H1 (cell line): Measurements from ENCODE around the gene IDUA. TPM values are rescaled to one million over a fixed set of nuclear protein-coding genes. Genes with fewer than 3 reads are reported as not detected.

ENCODE experiments used
- CTCF ChIA-PET: fragments of 300-600 bp; sonication (Branson Sonifier 250); formaldehyde crosslinking; loops from one replicate; lab custom pipeline; 2021; ENCODE audit not compliant: partially characterized antibody; lab: Charles Lee
- POLR2A ChIA-PET: fragments of 300-600 bp; sonication (Branson Sonifier 250); formaldehyde crosslinking; loops from one replicate; lab custom pipeline; 2021; ENCODE audit warnings: inconsistent platforms; ENCODE audit not compliant: partially characterized antibody; lab: Charles Lee
- DNase-seq, 2 experiments: peaks; one replicate each; pipeline versions ENCODE4 v3.0.0 to v3.0.0-alpha.2; 2010 to 2022; ENCODE audit warnings: low spot score in 2 of 2, low read depth in 1 of 2, mixed read lengths in 1 of 2
- FAIRE-seq: peaks from 2 replicates; lab custom pipeline; 2011; peaks lifted over from hg19 to GRCh38; lab: Jason Lieb, UNC
- H2AFZ ChIP-seq: 2 replicates; pipeline ENCODE4 v1.8.1; 2012; ENCODE audit warnings: low read length, inconsistent platforms
- H2AK5ac ChIP-seq: 2 replicates; pipeline ENCODE4 v1.6.1; 2013; ENCODE audit warnings: low read depth, low read length
- H2BK120ac ChIP-seq: replicated peaks from 2 replicates; pipeline ENCODE3; 2013; ENCODE audit warnings: low read depth, low read length, inconsistent platforms
- H2BK12ac ChIP-seq: 2 replicates; pipeline ENCODE4 v1.6.1; 2013; ENCODE audit warnings: low read depth, low read length
- H2BK15ac ChIP-seq: 2 replicates; pipeline ENCODE4 v1.6.1; 2013; ENCODE audit warnings: low read length
- H2BK20ac ChIP-seq: 2 replicates; pipeline ENCODE4 v1.6.1; 2013; ENCODE audit warnings: low read length
- H2BK5ac ChIP-seq: 2 replicates; pipeline ENCODE4 v1.6.1; 2013; ENCODE audit warnings: low read depth, low read length
- H3K14ac ChIP-seq: 2 replicates; pipeline ENCODE4 v1.6.1; 2013; ENCODE audit warnings: inconsistent platforms; ENCODE audit not compliant: insufficient read length
- H3K18ac ChIP-seq: 2 replicates; pipeline ENCODE4 v1.6.1; 2013; ENCODE audit warnings: low read length; ENCODE audit errors: extremely low read depth
- H3K23ac ChIP-seq: 2 replicates; pipeline ENCODE4 v1.6.1; 2013; ENCODE audit warnings: inconsistent platforms; ENCODE audit not compliant: insufficient read length
- H3K23me2 ChIP-seq: 2 replicates; pipeline ENCODE4 v1.6.1; 2013; ENCODE audit warnings: low read depth, low read length
- H3K27ac ChIP-seq: 2 replicates; pipeline ENCODE4 v1.6.1; 2011; ENCODE audit warnings: low read depth, low read length, inconsistent platforms
- H3K27me3 ChIP-seq, 4 experiments: replicated peaks in 1 of 4; 1 replicate in 1 of 4; 2 replicates in 3 of 4; pipeline versions ENCODE4 v1.6.1 to v1.8.1; 2011 to 2013; ENCODE audit warnings: low read length in 3 of 4, mild to moderate bottlenecking in 3 of 4, inconsistent platforms in 2 of 4, mixed read lengths in 2 of 4, moderate library complexity in 1 of 4; ENCODE audit not compliant: control insufficient read depth in 3 of 4, insufficient read depth in 3 of 4; ENCODE audit errors: extremely low read depth in 1 of 4
- H3K36me3 ChIP-seq, 4 experiments: 2 replicates each; pipeline versions ENCODE4 v1.6.1 to v1.8.1; 2011 to 2013; ENCODE audit warnings: mild to moderate bottlenecking in 4 of 4, low read length in 3 of 4, moderate library complexity in 2 of 4, control low read depth in 1 of 4, inconsistent platforms in 1 of 4; ENCODE audit not compliant: insufficient read depth in 4 of 4, control insufficient read depth in 2 of 4
- H3K4ac ChIP-seq: replicated peaks from 2 replicates; pipeline ENCODE3; 2013; ENCODE audit warnings: low read length, low read depth, mixed read lengths, inconsistent platforms; ENCODE audit not compliant: insufficient read length
- H3K4me1 ChIP-seq, 4 experiments: replicated peaks in 1 of 4; 1 replicate in 1 of 4; 2 replicates in 3 of 4; pipeline versions ENCODE4 v1.6.1 to v1.8.1; 2011 to 2013; ENCODE audit warnings: low read length in 3 of 4, inconsistent platforms in 2 of 4, mixed read lengths in 1 of 4; ENCODE audit not compliant: insufficient read depth in 4 of 4, control insufficient read depth in 3 of 4
- H3K4me2 ChIP-seq, 2 experiments: 2 replicates each; pipeline versions ENCODE4 v1.6.1 to v1.8.1; 2011 to 2013; ENCODE audit warnings: low read depth in 2 of 2, low read length in 2 of 2, control low read depth in 1 of 2, inconsistent platforms in 1 of 2, mild to moderate bottlenecking in 1 of 2; ENCODE audit not compliant: insufficient read depth in 1 of 2
- H3K4me3 ChIP-seq, 4 experiments: fragments of 200-600, 300-600 bp in 1 of 4; sonication (generic), shearing (Covaris generic), sonication (Bioruptor Twin) in 1 of 4; 2 replicates each; pipeline versions ENCODE4 v1.5.1 to v1.8.1; 2011 to 2016; ENCODE audit warnings: low read length in 4 of 4, low read depth in 3 of 4, control low read depth in 2 of 4, inconsistent platforms in 2 of 4, mild to moderate bottlenecking in 2 of 4, mixed read lengths in 1 of 4, moderate library complexity in 1 of 4; ENCODE audit not compliant: insufficient read depth in 2 of 4; ENCODE audit errors: extremely low read depth in 1 of 4
- H3K56ac ChIP-seq: replicated peaks from 2 replicates; pipeline ENCODE3; 2013; ENCODE audit warnings: low read depth, mild to moderate bottlenecking, mixed read lengths, low read length, inconsistent platforms; ENCODE audit not compliant: insufficient read length
- H3K79me1 ChIP-seq: 2 replicates; pipeline ENCODE4 v1.6.1; 2013; ENCODE audit warnings: low read depth, low read length, control low read depth
- H3K79me2 ChIP-seq, 2 experiments: 2 replicates each; pipeline versions ENCODE4 v1.6.1 to v1.8.1; 2012 to 2013; ENCODE audit warnings: low read length in 2 of 2, mild to moderate bottlenecking in 2 of 2, inconsistent platforms in 1 of 2; ENCODE audit not compliant: insufficient read depth in 2 of 2, control insufficient read depth in 1 of 2
- H3K9ac ChIP-seq, 4 experiments: replicated peaks in 1 of 4; 1 replicate in 1 of 4; 2 replicates in 3 of 4; pipeline versions ENCODE4 v1.6.1 to v1.8.1; 2011 to 2013; ENCODE audit warnings: low read depth in 3 of 4, low read length in 3 of 4, control low read depth in 2 of 4, mild to moderate bottlenecking in 2 of 4, moderate library complexity in 2 of 4, inconsistent platforms in 1 of 4; ENCODE audit errors: extremely low read depth in 1 of 4
- H3K9me3 ChIP-seq, 2 experiments: 2 replicates each; pipeline versions ENCODE4 v1.6.1 to v1.8.1; 2012 to 2013; ENCODE audit warnings: mild to moderate bottlenecking in 2 of 2, moderate library complexity in 2 of 2, control low read depth in 1 of 2, inconsistent platforms in 1 of 2, low read depth in 1 of 2, low read length in 1 of 2, mixed read lengths in 1 of 2; ENCODE audit not compliant: insufficient read depth in 2 of 2
- H4K20me1 ChIP-seq, 2 experiments: replicated peaks in 1 of 2; 2 replicates each; pipeline versions ENCODE3 to v1.8.1; 2011 to 2013; ENCODE audit warnings: inconsistent platforms in 2 of 2, low read length in 2 of 2, mild to moderate bottlenecking in 1 of 2; ENCODE audit not compliant: insufficient read depth in 2 of 2, control insufficient read depth in 1 of 2
- H4K5ac ChIP-seq: 2 replicates; pipeline ENCODE4 v1.6.1; 2013; ENCODE audit warnings: low read length, low read depth, mixed read lengths, inconsistent platforms; ENCODE audit not compliant: insufficient read length
- H4K8ac ChIP-seq: 2 replicates; pipeline ENCODE4 v1.8.0; 2013; ENCODE audit warnings: mild to moderate bottlenecking, moderate library complexity, low read length, inconsistent platforms; ENCODE audit not compliant: insufficient read depth; ENCODE audit errors: extremely low read depth
- H4K91ac ChIP-seq: replicated peaks from 2 replicates; pipeline ENCODE3; 2013; ENCODE audit warnings: low read length, mixed read lengths, inconsistent platforms; ENCODE audit not compliant: insufficient read length
- WGBS, 2 experiments: shearing (Covaris generic) in 1 of 2; methylation state at CpG; one replicate each; pipeline versions ENCODE4 v1.1.6 to v1.1.7; 2013 to 2015; ENCODE audit warnings: low lambda C conversion rate in 2 of 2, mixed read lengths in 2 of 2, inconsistent platforms in 1 of 2, low coverage in 1 of 2, missing lambda C conversion rate in 1 of 2; ENCODE audit not compliant: insufficient replicate concordance in 2 of 2, insufficient coverage in 1 of 2, insufficient read length in 1 of 2; ENCODE audit errors: extremely low coverage in 1 of 2, missing lambda C conversion rate in 1 of 2; 5-methylcytosine and 5-hydroxymethylcytosine counted together
- polyA plus RNA-seq, 7 experiments: library from polyadenylated mRNA; depleted of rRNA in 3 of 7; stranded (reverse) in 5 of 7; unstranded in 2 of 7; fragments of >200 nt in 5 of 7; fragments of 200-250 nt in 2 of 7; gene quantifications; 1 replicate in 5 of 7; 2 replicates in 1 of 7; 4 replicates in 1 of 7; pipeline versions ENCODE4 v1.2.1 to v1.2.3, GENCODE V29; 2011 to 2013; ENCODE audit warnings: missing spikeins in 2 of 7, mixed read lengths in 2 of 7
- total RNA-seq: library from RNA; stranded (reverse); fragmentation: NEBNext Ultra II Directional; extraction: Animal tissue kit (Norgen Biotek cat#: 25700); gene quantifications from 2 replicates; pipeline ENCODE4 v1.2.1, GENCODE V29; 2021

Gene IDUA
- total and polyA plus RNA-seq, 2 of the 8 experiments (the other 6 are each of a cell fraction or from before 2014, with no cell fraction given) = 2.8 to 4.8 TPM

DNA sequence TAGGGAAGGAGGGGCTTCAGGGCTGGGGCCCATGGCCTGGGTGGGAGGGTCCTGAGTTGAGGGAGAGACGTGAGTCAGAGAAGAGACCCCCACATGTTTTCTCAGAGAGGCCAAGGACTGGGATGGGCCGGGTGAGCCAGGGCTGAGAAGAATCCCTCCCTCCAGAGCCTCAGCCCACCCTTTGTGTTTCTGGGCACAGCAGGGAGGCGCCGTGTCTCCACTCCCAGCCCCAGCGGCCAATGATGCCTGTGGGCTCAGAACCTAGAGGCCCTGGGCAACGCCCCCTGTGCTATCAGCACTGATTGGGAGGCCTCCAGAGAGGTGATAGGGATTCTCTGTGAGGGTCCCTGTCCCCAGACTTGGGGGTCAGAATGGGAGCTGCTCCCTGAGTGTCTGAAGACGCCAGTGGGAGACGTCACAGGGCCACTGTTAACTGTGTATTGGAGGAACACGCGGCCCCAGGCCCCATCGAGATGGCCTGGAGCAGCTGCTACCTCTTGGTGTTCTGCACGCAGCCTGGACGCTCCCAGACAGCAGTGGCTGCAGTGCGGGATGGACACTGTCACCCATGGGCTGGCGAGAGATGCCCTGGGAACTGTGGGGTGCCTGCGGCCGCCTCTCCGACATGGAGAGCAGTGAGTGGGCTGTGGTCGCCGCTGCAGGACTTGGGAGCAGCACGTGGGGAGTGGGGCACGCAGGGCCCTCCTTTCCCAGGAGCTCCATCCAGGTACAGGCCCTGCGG lies 33.1 kb downstream of the IDUA start:
- Histone ChIP-seq H2BK12ac (no peak overlapping the region), H2AK5ac (0 out of 2 replicates have a peak overlapping the region, but pooled peaks have one; percentile 8), H3K27me3 (no peaks in the 10 kb centered on the region), H3K4me3 (no peak overlapping the region), H3K9me3 (no peaks in the 10 kb centered on the region), H3K79me1 (peaks cover 6% of the 10 kb centered on the region), H3K14ac (no peak overlapping the region), H3K9ac (no peak overlapping the region), H4K20me1 (peaks cover 2 to 15% of the 10 kb centered on the region in 2 experiments), H3K27ac (no peak overlapping the region), H2BK5ac (no peak overlapping the region), H3K23ac (no peak overlapping the region), H2BK120ac (no peak overlapping the region), H3K4me2 (no peak overlapping the region), H2AFZ (no peak overlapping the region), H4K91ac (no peak overlapping the region), H3K23me2 (no peaks in the 10 kb centered on the region), H3K79me2 (no peaks in the 10 kb centered on the region), H3K4me1 (peaks cover 0 to 6% (median 2%) of the 10 kb centered on the region in 4 experiments; a peak in 4 of 7 replicates), H4K8ac (peak overlapping the region; percentile 85; the same call in 1 of the 2 replicates), H3K4ac (no peak overlapping the region), H2BK20ac (no peak overlapping the region), H4K5ac (no peak overlapping the region), H3K36me3 (no peaks in the 10 kb centered on the region; a peak in 1 of 8 replicates), H3K56ac (no peak overlapping the region), H2BK15ac (no peak overlapping the region), H3K18ac (no peak overlapping the region)
- no peak for FAIRE-seq
- POLR2A ChIA-PET = no interaction called here
- CTCF ChIA-PET = no interaction called here
- DNase-seq = no peak
- WGBS, 2 experiments = 79% methylated on average over 21 of the region's 23 CpGs; no CpG with 5 or more reads in 1 of the 2 experiments
